ENCODE results near the gene ITK.

DNA sequence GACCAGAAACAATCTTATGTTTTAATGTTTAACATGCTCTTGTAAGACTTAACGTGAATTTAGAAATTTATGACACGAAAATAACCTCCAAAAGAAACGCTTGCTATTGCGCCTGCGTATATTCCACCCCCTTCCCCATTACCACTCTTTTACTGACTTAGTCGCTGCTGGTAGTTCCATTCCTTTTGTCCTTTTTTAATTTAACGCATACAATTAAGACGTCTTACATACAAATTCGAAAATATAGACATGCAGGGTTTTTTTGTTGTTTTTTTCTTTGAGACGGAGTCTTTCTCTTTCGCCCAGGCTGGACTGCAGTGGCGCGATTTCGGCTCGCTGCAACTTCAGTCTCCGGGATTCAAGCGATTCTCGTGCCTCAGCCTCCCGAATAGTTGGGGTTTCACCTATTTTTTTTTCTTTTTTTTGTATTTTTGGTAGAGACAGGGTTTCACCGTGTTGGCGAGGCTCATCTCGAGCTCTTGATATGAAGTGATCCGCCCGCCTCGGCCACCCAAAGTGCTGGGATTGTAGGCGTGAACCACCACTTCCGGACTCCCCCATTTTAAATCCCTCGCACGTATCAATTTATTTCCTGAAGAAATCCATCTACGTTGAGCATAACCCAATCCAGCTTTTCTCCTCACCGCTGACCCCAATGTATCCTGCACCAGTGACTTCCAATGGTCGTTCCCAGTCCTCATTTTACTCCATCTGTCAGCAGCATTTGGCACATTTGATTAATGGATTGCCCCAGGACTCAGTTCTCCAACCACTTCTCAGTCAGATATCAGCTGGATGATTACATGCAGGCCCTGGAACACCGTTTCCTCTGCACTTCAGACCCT is 37.3 kb upstream of the ITK start:
- TF ChIP-seq GATA3 (IDR thresholded peaks at IDR 0.05; ENCODE audit: low read depth, low read length) (no peak), GATA2 (IDR thresholded peaks at IDR 0.05; ENCODE audit: low read depth, low read length) (no peak)

Measured in SH-SY5Y (cell line).